Peyer's patch (tissue), 4 donors: ENCODE data around the gene GABBR2. TPM values are rescaled to one million over a fixed set of nuclear protein-coding genes. Genes with fewer than 3 reads are reported as not detected.
"Not testable (repeated sequence)": the region's sequence is repeated elsewhere in the genome, so short reads cannot be mapped to it uniquely, and the experiment has no call there.

Experiments
- DNase-seq, 3 donors: peaks; one replicate each; pipeline ENCODE4 v3.0.0-alpha.2; 2017 to 2019
- H3K27ac ChIP-seq, 4 donors: fragments of 200-600 bp; sonication (generic); one replicate each; pipeline ENCODE4 v1.5.1; 2016 to 2019
- H3K27me3 ChIP-seq, 2 donors: fragments of 200-600 bp; sonication (generic); one replicate each; pipeline ENCODE4 v1.5.1; 2019
- H3K36me3 ChIP-seq, 3 donors: fragments of 200-600 bp; sonication (generic); one replicate each; pipeline ENCODE4 v1.5.1; 2016 to 2019
- H3K4me1 ChIP-seq, 4 donors: fragments of 200-600 bp; sonication (generic); one replicate each; pipeline ENCODE4 v1.5.1; 2016 to 2019
- H3K4me3 ChIP-seq, 4 donors: fragments of 200-600 bp; sonication (generic); 1 replicate in 3 of 4; 2 replicates in 1 of 4; pipeline ENCODE4 v1.5.1; 2016 to 2019; ENCODE audit warnings: mild to moderate bottlenecking in 1 of 4
- H3K9me3 ChIP-seq, 4 donors: fragments of 200-600 bp; sonication (generic); one replicate each; pipeline ENCODE4 v1.5.1; 2016 to 2019; ENCODE audit warnings: mild to moderate bottlenecking in 1 of 4
- CTCF ChIP-seq, 6 experiments: fragments of 450-650 bp in 4 of 6; fragments of 200-600 bp in 2 of 6; sonication (generic) in 1 of 6; IDR thresholded peaks; one replicate each; pipeline ENCODE4 v1.5.1; 2017 to 2019; ENCODE audit warnings: antibody characterized with exemption in 6 of 6, mild to moderate bottlenecking in 3 of 6, moderate library complexity in 1 of 6
- POLR2A ChIP-seq, 2 donors: fragments of 450-650 bp; IDR thresholded peaks; one replicate each; pipeline ENCODE4 v1.5.1; 2017; ENCODE audit warnings: antibody characterized with exemption in 2 of 2, mild to moderate bottlenecking in 2 of 2, moderate library complexity in 2 of 2
- total RNA-seq, 4 donors: library from RNA; depleted of rRNA; stranded (reverse); fragments of >200 nt; gene quantifications; one replicate each; pipeline ENCODE4 v1.1.0, GENCODE V29; 2016

GABBR2 gene
- total RNA-seq, 4 donors from 2014 or later: not detected

GRCh38 chr9:98667005-98667640 lies 41.6 kb downstream of the GABBR2 start:
- H3K4me3 ChIP-seq: no peak overlapping the region
- TF ChIP-seq CTCF (IDR thresholded peaks at IDR 0.05) (no peak), POLR2A (IDR thresholded peaks at IDR 0.05) (no peak)
- no peaks in the 10 kb centered on the region for H3K36me3 ChIP-seq
- H3K27ac ChIP-seq: no peak overlapping the region
- no peaks in the 10 kb centered on the region for H3K4me1 ChIP-seq
- no peaks in the 10 kb centered on the region for H3K9me3 ChIP-seq
- H3K27me3 ChIP-seq: no peaks in the 10 kb centered on the region
- no peak for DNase-seq

- DNase-seq: no peak
- Histone ChIP-seq H3K4me1 (no peaks in the 10 kb centered on the region), H3K36me3 (no peaks in the 10 kb centered on the region), H3K27ac (no peak overlapping the region), H3K4me3 (no peak overlapping the region), H3K9me3 (no peaks in the 10 kb centered on the region), H3K27me3 (no peaks in the 10 kb centered on the region)
- TF ChIP-seq CTCF (IDR thresholded peaks at IDR 0.05) (no peak), POLR2A (IDR thresholded peaks at IDR 0.05) (no peak)
These were observed 43.2 kb downstream of the GABBR2 start for GRCh38 chr9:98665501-98665900.

GRCh38 chr9:98660541-98660940 lies 48.2 kb downstream of the GABBR2 start:
- no peaks in the 10 kb centered on the region for H3K9me3 ChIP-seq
- H3K27ac ChIP-seq: no peak overlapping the region
- no peak overlapping the region for H3K4me3 ChIP-seq
- DNase-seq: no peak
- no peaks in the 10 kb centered on the region for H3K4me1 ChIP-seq
- no peak for TF ChIP-seq CTCF (IDR thresholded peaks at IDR 0.05)
- no peak for TF ChIP-seq POLR2A (IDR thresholded peaks at IDR 0.05)
- no peaks in the 10 kb centered on the region for H3K36me3 ChIP-seq
- H3K27me3 ChIP-seq: no peaks in the 10 kb centered on the region

- DNase-seq: no peak
- no peaks in the 10 kb centered on the region for H3K36me3 ChIP-seq
- TF ChIP-seq CTCF (IDR thresholded peaks at IDR 0.05) (no peak), POLR2A (IDR thresholded peaks at IDR 0.05) (no peak)
- no peaks in the 10 kb centered on the region for H3K27me3 ChIP-seq
- no peak overlapping the region for H3K4me3 ChIP-seq
- no peak overlapping the region for H3K27ac ChIP-seq
- H3K9me3 ChIP-seq: no peaks in the 10 kb centered on the region
- H3K4me1 ChIP-seq: no peaks in the 10 kb centered on the region
These were observed 49.8 kb downstream of the GABBR2 start for GRCh38 chr9:98658951-98659351.

- TF ChIP-seq POLR2A (IDR thresholded peaks at IDR 0.05) (no peak), CTCF (IDR thresholded peaks at IDR 0.05) (no peak)
- DNase-seq: no peak
- Histone ChIP-seq H3K27ac (no peak overlapping the region), H3K4me1 (no peaks in the 10 kb centered on the region), H3K4me3 (no peak overlapping the region), H3K36me3 (no peaks in the 10 kb centered on the region), H3K9me3 (no peaks in the 10 kb centered on the region), H3K27me3 (no peaks in the 10 kb centered on the region)
These were observed 50.8 kb downstream of the GABBR2 start for GRCh38 chr9:98657897-98658296.

- no peak overlapping the region for H3K4me3 ChIP-seq
- H3K4me1 ChIP-seq: no peaks in the 10 kb centered on the region
- no peaks in the 10 kb centered on the region for H3K27me3 ChIP-seq
- TF ChIP-seq CTCF (IDR thresholded peaks at IDR 0.05): no peak
- no peak for TF ChIP-seq POLR2A (IDR thresholded peaks at IDR 0.05)
- no peaks in the 10 kb centered on the region for H3K9me3 ChIP-seq
- no peaks in the 10 kb centered on the region for H3K36me3 ChIP-seq
- H3K27ac ChIP-seq: no peak overlapping the region
- no peak for DNase-seq
These were observed 52.2 kb downstream of the GABBR2 start for GRCh38 chr9:98656511-98656910.

- H3K9me3 ChIP-seq: not testable (repeated sequence)
These were observed 53.3 kb downstream of the GABBR2 start for GRCh38 chr9:98655428-98655827.

More at GRCh38 chr9:98655428-98655827, 53.3 kb downstream of the GABBR2 start:
- not testable (repeated sequence) for H3K36me3 ChIP-seq, H3K4me3 ChIP-seq, H3K27me3 ChIP-seq, H3K4me1 ChIP-seq, H3K27ac ChIP-seq, DNase-seq
